Testis (tissue), 5 donors: ENCODE results near the gene FAM20B. TPM values are rescaled to one million over a fixed set of nuclear protein-coding genes. Genes with fewer than 3 reads are reported as not detected.
A peak's percentile ranks its signal among the peaks of the same experiment; 100 is the strongest.
"Not testable (repeated sequence)": the region's sequence is repeated elsewhere in the genome, so short reads cannot be mapped to it uniquely, and the experiment has no call there.

ENCODE experiments used
- DNase-seq: peaks from one replicate; pipeline ENCODE4 v3.0.0-alpha.2; 2019
- H3K27ac ChIP-seq, 2 donors: fragments of 200-600 bp; sonication (generic); one replicate each; pipeline ENCODE4 v1.5.1; 2019
- H3K27me3 ChIP-seq: fragments of 200-600 bp; sonication (generic); one replicate; pipeline ENCODE4 v1.5.1; 2019
- H3K36me3 ChIP-seq: fragments of 200-600 bp; sonication (generic); one replicate; pipeline ENCODE4 v1.5.1; 2017; ENCODE audit warnings: low read depth; ENCODE audit errors: missing control alignments
- H3K4me1 ChIP-seq: fragments of 200-600 bp; sonication (generic); one replicate; pipeline ENCODE4 v1.5.1; 2019
- H3K4me3 ChIP-seq, 2 donors: fragments of 200-600 bp; sonication (generic); one replicate each; pipeline ENCODE4 v1.5.1; 2017 to 2019
- H3K9me3 ChIP-seq: fragments of 200-600 bp; sonication (generic); one replicate; pipeline ENCODE4 v1.5.1; 2017
- POLR2A ChIP-seq: fragments of 450-650 bp; IDR thresholded peaks from one replicate; pipeline ENCODE4 v1.6.1; 2017; ENCODE audit warnings: antibody characterized with exemption, mild to moderate bottlenecking, moderate library complexity
- WGBS, 2 donors: methylation state at CpG; one replicate each; pipeline ENCODE4 v1.1.5; 2018; 5-methylcytosine and 5-hydroxymethylcytosine counted together
- intact Hi-C: fragments of 100-400 bp; cut with DNase I; formaldehyde crosslinking; loops from one replicate; pipeline ENCODE4 v1.15.1; 2023; ENCODE audit warnings: low total_unique reads
- long read RNA-seq, 2 donors: transcript quantifications; one replicate each; lab custom pipeline, GENCODE V29; 2026
- polyA plus RNA-seq: library from polyadenylated mRNA; stranded (reverse); fragments of 350-450 nt; fragmentation: Illumina TruSeq; extraction: RNeasy Lipid Tissue Mini Kit (QIAGEN cat#74804); gene quantifications from one replicate; pipeline ENCODE4 v1.2.3, GENCODE V29; 2014; ENCODE audit warnings: low read depth, low replicate concordance; ENCODE audit not compliant: insufficient read depth
- total RNA-seq, 2 donors: library from RNA; depleted of rRNA; stranded (reverse); fragments of >200 nt; gene quantifications; one replicate each; pipeline ENCODE4 v1.2.3, GENCODE V29; 2016
- TF ChIP-seq, protein P1 (sequence below), 3 experiments: fragments of 450-650 bp in 2 of 3; fragments of 200-600 bp in 1 of 3; sonication (generic) in 1 of 3; IDR thresholded peaks; one replicate each; pipeline ENCODE4 v1.5.1; 2016 to 2019; ENCODE audit warnings: antibody characterized with exemption in 3 of 3, mild to moderate bottlenecking in 2 of 3, moderate library complexity in 1 of 3

The FAM20B gene, protein sequence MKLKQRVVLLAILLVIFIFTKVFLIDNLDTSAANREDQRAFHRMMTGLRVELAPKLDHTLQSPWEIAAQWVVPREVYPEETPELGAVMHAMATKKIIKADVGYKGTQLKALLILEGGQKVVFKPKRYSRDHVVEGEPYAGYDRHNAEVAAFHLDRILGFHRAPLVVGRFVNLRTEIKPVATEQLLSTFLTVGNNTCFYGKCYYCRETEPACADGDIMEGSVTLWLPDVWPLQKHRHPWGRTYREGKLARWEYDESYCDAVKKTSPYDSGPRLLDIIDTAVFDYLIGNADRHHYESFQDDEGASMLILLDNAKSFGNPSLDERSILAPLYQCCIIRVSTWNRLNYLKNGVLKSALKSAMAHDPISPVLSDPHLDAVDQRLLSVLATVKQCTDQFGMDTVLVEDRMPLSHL
- total RNA-seq (10 to 100 TPM; 16.8 to 20.1 TPM), polyA plus RNA-seq (22.3 TPM)
- long read RNA-seq, donor 1 = 0 reads
- long read RNA-seq, donor 2, full-length matches to known transcripts = 1 of 1 reads
- long read RNA-seq, donor 2, partial matches to known transcripts = 0 of 1 reads
- long read RNA-seq, donor 2, other reads (novel, unspliced or antisense) = 0 of 1 reads

DNA sequence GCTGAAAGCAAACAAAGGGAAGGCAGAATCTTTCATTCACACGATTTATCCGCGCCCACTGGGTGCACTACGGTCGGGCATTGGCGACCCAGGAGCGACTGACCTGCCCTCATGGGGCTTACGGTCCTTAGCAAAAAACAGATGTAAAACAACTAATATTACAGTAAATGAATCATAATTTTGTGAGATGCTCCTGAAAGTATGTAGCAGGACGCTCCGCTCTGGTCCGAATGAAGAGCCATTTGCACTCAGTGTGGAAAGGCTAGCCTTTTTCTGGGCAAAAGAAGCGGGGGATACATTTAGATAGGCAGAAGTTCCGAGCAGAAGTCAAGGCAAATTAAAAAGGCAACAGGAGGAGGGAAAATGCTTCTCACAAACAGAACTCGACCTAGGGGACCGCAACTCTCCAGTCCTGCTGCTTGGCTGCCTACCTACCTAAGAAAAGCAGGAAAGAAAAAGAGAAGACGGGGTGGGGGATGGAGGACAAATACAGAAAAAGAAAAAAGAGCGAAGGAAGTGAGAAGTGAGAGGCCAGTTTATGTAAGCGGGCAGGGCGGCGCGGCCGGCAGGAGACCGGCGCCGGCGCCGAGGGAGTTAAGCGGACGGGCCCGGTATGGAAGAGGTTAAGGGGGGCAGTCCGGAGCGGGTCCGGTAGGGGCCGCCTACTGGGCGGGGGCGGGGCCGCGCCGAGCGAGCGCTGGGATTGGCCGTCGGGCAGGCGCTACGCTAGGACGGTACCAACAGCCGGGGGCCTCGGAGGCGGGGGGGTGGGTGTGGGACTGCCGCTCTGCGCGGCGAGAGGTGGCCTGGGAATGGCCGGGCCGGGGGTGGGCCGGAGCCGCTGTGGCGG is at the start of gene FAM20B:
TSS of gene FAM20B (plus strand) at position 770 of the 850 bp plus-strand sequence. CDS start 17,954 bp downstream, outside the sequence.
- DNase-seq = peak; percentile 93
- Histone ChIP-seq H3K4me3 (peak within 1 kb of the TSS; percentile 94 to 95), H3K9me3 (no peaks in the 10 kb centered on the region), H3K27ac (peak within 1 kb of the TSS; percentile 88 to 96), H3K27me3 (no peaks in the 10 kb centered on the region), H3K36me3 (no peaks in the 10 kb centered on the region), H3K4me1 (peaks cover 21% of the 10 kb centered on the region)
- intact Hi-C loops = no loop called here
- no peak for TF ChIP-seq POLR2A
- TF ChIP-seq, protein P1, sequence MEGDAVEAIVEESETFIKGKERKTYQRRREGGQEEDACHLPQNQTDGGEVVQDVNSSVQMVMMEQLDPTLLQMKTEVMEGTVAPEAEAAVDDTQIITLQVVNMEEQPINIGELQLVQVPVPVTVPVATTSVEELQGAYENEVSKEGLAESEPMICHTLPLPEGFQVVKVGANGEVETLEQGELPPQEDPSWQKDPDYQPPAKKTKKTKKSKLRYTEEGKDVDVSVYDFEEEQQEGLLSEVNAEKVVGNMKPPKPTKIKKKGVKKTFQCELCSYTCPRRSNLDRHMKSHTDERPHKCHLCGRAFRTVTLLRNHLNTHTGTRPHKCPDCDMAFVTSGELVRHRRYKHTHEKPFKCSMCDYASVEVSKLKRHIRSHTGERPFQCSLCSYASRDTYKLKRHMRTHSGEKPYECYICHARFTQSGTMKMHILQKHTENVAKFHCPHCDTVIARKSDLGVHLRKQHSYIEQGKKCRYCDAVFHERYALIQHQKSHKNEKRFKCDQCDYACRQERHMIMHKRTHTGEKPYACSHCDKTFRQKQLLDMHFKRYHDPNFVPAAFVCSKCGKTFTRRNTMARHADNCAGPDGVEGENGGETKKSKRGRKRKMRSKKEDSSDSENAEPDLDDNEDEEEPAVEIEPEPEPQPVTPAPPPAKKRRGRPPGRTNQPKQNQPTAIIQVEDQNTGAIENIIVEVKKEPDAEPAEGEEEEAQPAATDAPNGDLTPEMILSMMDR (IDR thresholded peaks at IDR 0.05) = peak in 2 of 3 experiments; percentile 9 to 12
- 12 to 13% methylated on average over 38 to 56 of the region's 58 CpGs for WGBS, 2 donors

DNA sequence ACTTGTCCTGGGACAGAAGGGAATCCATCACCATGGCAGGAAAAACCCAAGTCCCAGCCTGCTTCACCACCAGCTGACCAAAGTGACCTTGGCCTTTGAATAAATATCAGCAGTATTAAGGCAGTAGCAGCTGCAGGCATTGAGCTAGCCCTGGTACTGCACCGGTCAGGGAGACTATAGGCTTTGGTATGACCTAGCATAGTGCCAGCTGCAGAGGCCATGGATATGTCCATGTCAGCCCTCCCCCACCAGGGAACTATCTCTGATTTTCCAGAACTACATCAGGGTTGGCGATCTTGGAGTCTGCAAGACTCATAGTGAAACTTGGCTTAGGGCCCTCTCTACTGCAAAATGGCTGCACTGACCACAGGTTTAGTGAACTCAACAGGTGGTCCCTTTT is 49.2 kb upstream of the FAM20B start:
- TF ChIP-seq POLR2A = no peak
- no peaks in the 10 kb centered on the region for H3K4me1 ChIP-seq
- H3K9me3 ChIP-seq = no peaks in the 10 kb centered on the region
- intact Hi-C loops = no loop called here
- DNase-seq = no peak
- H3K4me3 ChIP-seq = no peak overlapping the region
- H3K36me3 ChIP-seq = no peaks in the 10 kb centered on the region
- H3K27ac ChIP-seq = no peak overlapping the region
- H3K27me3 ChIP-seq = no peaks in the 10 kb centered on the region
- 50 to 77% methylated on average over 2 of the region's 2 CpGs for WGBS, 2 donors

DNA sequence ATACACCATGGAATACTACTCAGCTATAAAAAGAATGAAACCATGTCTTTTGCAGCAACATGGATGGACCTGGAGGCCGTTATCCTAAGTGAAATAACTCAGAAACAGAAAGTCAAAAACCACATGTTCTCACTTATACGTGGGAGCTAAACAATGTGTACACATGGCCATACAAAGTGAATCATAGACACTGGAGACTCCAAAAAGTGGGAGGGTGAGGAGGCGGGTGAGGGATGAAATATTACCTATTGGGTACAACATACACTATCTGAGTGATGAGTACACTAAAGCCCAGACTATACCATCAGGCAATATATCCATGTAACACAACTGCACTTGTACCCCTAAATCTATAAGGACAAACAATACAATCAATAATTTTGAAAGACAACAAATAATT is 39.5 kb upstream of the FAM20B start:
- no peak overlapping the region for H3K27ac ChIP-seq
- H3K4me1 ChIP-seq = no peaks in the 10 kb centered on the region
- H3K4me3 ChIP-seq = no peak overlapping the region
- WGBS, 2 donors = 84 to 89% methylated on average over 3 of the region's 3 CpGs
- no peak for DNase-seq
- no peaks in the 10 kb centered on the region for H3K9me3 ChIP-seq
- intact Hi-C loops = no loop called here
- no peak for TF ChIP-seq POLR2A
- TF ChIP-seq, protein P1 (IDR thresholded peaks at IDR 0.05) = no peak
- H3K27me3 ChIP-seq = no peaks in the 10 kb centered on the region
- H3K36me3 ChIP-seq = no peaks in the 10 kb centered on the region

DNA sequence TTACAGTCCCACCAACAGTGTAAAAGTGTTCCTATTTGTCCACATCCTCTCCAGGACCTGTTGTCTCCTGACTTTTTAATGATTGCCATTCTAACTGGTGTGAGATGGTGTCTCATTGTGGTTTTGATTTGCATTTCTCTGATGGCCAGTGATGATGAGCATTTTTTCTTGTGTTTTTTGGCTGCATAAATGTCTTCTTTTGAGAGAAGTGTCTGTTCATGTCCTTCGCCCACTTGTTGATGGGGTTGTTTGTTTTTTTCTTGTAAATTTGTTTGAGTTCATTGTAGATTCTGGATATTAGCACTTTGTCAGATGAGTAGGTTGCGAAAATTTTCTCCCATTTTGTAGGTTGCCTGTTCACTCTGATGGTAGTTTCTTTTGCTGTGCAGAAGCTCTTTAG is 37.5 kb upstream of the FAM20B start:
- H3K4me3 ChIP-seq, H3K27me3 ChIP-seq, H3K9me3 ChIP-seq, H3K36me3 ChIP-seq, H3K4me1 ChIP-seq, intact Hi-C loops, H3K27ac ChIP-seq, DNase-seq: not testable (repeated sequence)
- 87 to 90% methylated on average over 2 of the region's 2 CpGs for WGBS, 2 donors

DNA sequence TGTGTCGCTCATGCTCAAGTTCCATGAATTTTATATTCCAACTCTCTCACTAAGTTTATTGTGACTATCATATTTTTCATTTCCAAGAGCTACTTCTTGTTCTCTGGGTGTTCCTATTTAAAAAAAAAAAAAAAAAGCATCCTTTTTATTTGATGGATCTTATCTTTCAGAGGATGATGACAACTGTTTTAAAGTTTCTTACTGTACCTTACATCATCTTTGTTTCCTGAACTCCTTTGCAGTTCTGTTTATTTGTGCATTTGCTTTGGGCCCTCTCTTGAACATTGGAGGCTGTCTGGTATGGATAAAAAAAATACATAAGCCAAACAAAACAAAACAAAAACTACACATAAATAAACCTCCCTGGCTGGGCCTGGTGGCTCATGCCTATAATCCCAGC is 32.1 kb upstream of the FAM20B start:
- Histone ChIP-seq H3K4me3 (no peak overlapping the region), H3K9me3 (no peaks in the 10 kb centered on the region), H3K27ac (no peak overlapping the region), H3K36me3 (no peaks in the 10 kb centered on the region), H3K27me3 (no peaks in the 10 kb centered on the region), H3K4me1 (no peaks in the 10 kb centered on the region)
- DNase-seq = no peak
- WGBS, 2 donors = 92 to 93% methylated on average over 1 of the region's 1 CpG
- TF ChIP-seq, protein P1 (IDR thresholded peaks at IDR 0.05) = no peak
- TF ChIP-seq POLR2A = no peak
- intact Hi-C loops = no loop called here
